Uterus (tissue), 2 donors: ENCODE measurements around the gene VTCN1.

Experiments
- CTCF ChIP-seq, 4 experiments: fragments of 200-600 bp in 2 of 4; fragments of 450-650 bp in 2 of 4; sonication (generic) in 2 of 4; IDR thresholded peaks; one replicate each; pipeline ENCODE4 v1.5.1; 2016 to 2019; ENCODE audit warnings: antibody characterized with exemption in 4 of 4, mild to moderate bottlenecking in 2 of 4, moderate library complexity in 1 of 4
- POLR2A ChIP-seq, 2 donors: fragments of 450-650 bp; IDR thresholded peaks; one replicate each; pipeline ENCODE4 v1.6.1; 2016; ENCODE audit warnings: antibody characterized with exemption in 2 of 2, mild to moderate bottlenecking in 1 of 2, moderate library complexity in 1 of 2

GRCh38 chr1:117257291-117257690 is 46.6 kb upstream of the VTCN1 start:
- no peak for TF ChIP-seq CTCF (IDR thresholded peaks at IDR 0.05)
- no peak for TF ChIP-seq POLR2A (IDR thresholded peaks at IDR 0.05)
